C4-2B (cell line): ENCODE measurements around the gene HERC5.
"Not testable (repeated sequence)": the region's sequence is repeated elsewhere in the genome, so short reads cannot be mapped to it uniquely, and the experiment has no call there.

Source experiments
- CTCF ChIP-seq: fragments of 450-650 bp; conservative IDR thresholded peaks from 2 replicates; pipeline ENCODE4 v1.5.1; 2017; ENCODE audit warnings: mild to moderate bottlenecking
- ZFX ChIP-seq: fragments of 450-650 bp; IDR thresholded peaks from 2 replicates; pipeline ENCODE4 v1.6.1; 2017

- TF ChIP-seq CTCF, ZFX: not testable (repeated sequence)
These were observed 19.0 kb upstream of the HERC5 start for GRCh38 chr4:88437873-88438272.
